ACHN (cell line): ENCODE results near the gene FBN1.
A peak's percentile ranks its signal among the peaks of the same experiment; 100 is the strongest.

Source experiments
- DNase-seq: peaks from one replicate; pipeline ENCODE4 v3.0.0-alpha.2; 2015
- in situ Hi-C: cut with HindIII; loops from 2 replicates; pipeline ENCODE4 v1.10.0; 2017; ENCODE audit warnings: low sequenced_read_pairs, low pct_ligation_motif_present, low pct_unique_long_range_greater_than_20kb

The FBN1 gene

GRCh38 chr15:48381861-48382260 lies 263.6 kb downstream of the FBN1 start:
- in situ Hi-C loops = no loop called here
- no peak for DNase-seq

- in situ Hi-C loops = no loop called here
- DNase-seq = no peak
Measured at GRCh38 chr15:48380198-48380597, 265.3 kb downstream of the FBN1 start.

- no peak for DNase-seq
- in situ Hi-C loops = no loop called here
Measured at GRCh38 chr15:48375767-48376166, 269.7 kb downstream of the FBN1 start.

- in situ Hi-C loops = no loop called here
- no peak for DNase-seq
Measured at GRCh38 chr15:48374472-48374871, 271.0 kb downstream of the FBN1 start.

- peak; percentile 49 for DNase-seq
- in situ Hi-C loops = no loop called here
Measured at GRCh38 chr15:48373821-48374451, 271.6 kb downstream of the FBN1 start.

GRCh38 chr15:48371961-48372360 lies 273.5 kb downstream of the FBN1 start:
- DNase-seq = no peak
- in situ Hi-C loops = no loop called here

- in situ Hi-C loops = no loop called here
- DNase-seq = no peak
Measured at GRCh38 chr15:48371550-48371949, 274.0 kb downstream of the FBN1 start.

GRCh38 chr15:48370460-48370859 lies 275.0 kb downstream of the FBN1 start:
- DNase-seq = no peak
- in situ Hi-C loops = no loop called here

- no peak for DNase-seq
Measured at GRCh38 chr15:48367483-48367882, 278.0 kb downstream of the FBN1 start.

GRCh38 chr15:48366584-48367312 lies 278.8 kb downstream of the FBN1 start:
- in situ Hi-C loops = no loop called here
- DNase-seq = no peak

More at GRCh38 chr15:48367483-48367882, 278.0 kb downstream of the FBN1 start:
- in situ Hi-C loops = no loop called here

GRCh38 chr15:48365575-48365974 lies 279.9 kb downstream of the FBN1 start:
- in situ Hi-C loops = no loop called here
- no peak for DNase-seq

GRCh38 chr15:48363474-48363873 lies 282.0 kb downstream of the FBN1 start:
- in situ Hi-C loops = no loop called here
- no peak for DNase-seq

- in situ Hi-C loops = no loop called here
- no peak for DNase-seq
Measured at GRCh38 chr15:48361685-48362084, 283.8 kb downstream of the FBN1 start.

GRCh38 chr15:48360841-48361240 lies 284.7 kb downstream of the FBN1 start:
- peak; percentile 28 for DNase-seq
- in situ Hi-C loops = no loop called here
